Prostate gland (tissue), 2 donors: ENCODE results near the gene MLPH.

Experiments
- POLR2A ChIP-seq: fragments of 450-650 bp; IDR thresholded peaks from one replicate; pipeline ENCODE4 v1.6.1; 2016; ENCODE audit warnings: antibody characterized with exemption, mild to moderate bottlenecking
- TF ChIP-seq, protein P1 (sequence below), 4 experiments: fragments of 200-600 bp in 2 of 4; fragments of 450-650 bp in 2 of 4; sonication (generic) in 2 of 4; IDR thresholded peaks; 1 replicate in 3 of 4; 2 replicates in 1 of 4; pipeline ENCODE4 v1.5.1; 2016 to 2019; ENCODE audit warnings: antibody characterized with exemption in 4 of 4, mild to moderate bottlenecking in 2 of 4, moderate library complexity in 2 of 4

DNA sequence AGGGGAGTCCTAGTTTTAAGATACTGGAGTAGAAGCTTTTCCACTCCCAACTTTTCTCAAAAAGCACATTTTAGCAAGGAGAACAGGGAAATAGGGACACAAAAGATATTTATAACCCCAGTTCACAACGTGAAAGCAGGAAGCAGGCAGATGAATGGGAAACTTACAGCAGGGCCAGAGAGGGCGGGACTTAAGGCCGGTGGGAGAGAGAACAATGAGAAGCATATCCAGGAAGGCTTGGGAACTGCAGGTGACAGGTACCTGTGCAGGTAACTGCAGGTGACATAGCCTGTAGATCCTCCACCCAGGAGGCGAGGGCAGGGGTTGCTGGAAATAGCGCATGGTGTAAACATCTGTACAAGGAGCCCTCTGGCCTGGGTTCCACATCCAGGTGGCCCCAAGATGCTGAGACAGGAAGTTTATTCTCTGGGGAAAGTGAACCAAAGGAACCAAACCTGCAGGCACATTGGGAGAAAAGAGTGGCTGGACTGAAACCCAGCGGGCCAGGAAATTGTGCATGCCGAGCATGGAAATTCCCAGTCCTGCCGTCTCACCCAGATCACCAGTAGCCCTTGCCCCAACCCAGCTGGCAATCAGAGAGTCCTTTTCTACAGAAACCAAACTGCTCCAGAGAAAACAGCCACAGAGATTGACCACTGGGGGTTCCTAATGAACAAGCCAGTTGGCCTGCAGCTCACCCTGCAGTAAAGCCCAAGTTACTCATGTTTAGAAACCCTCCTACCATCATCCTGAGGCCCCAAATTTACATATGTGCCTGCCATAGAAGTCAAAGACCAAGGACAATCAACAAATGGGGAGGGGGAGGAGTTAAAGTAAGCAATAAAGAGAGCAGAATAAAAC is 48.7 kb upstream of the MLPH start:
- TF ChIP-seq, protein P1, sequence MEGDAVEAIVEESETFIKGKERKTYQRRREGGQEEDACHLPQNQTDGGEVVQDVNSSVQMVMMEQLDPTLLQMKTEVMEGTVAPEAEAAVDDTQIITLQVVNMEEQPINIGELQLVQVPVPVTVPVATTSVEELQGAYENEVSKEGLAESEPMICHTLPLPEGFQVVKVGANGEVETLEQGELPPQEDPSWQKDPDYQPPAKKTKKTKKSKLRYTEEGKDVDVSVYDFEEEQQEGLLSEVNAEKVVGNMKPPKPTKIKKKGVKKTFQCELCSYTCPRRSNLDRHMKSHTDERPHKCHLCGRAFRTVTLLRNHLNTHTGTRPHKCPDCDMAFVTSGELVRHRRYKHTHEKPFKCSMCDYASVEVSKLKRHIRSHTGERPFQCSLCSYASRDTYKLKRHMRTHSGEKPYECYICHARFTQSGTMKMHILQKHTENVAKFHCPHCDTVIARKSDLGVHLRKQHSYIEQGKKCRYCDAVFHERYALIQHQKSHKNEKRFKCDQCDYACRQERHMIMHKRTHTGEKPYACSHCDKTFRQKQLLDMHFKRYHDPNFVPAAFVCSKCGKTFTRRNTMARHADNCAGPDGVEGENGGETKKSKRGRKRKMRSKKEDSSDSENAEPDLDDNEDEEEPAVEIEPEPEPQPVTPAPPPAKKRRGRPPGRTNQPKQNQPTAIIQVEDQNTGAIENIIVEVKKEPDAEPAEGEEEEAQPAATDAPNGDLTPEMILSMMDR (IDR thresholded peaks at IDR 0.05): no peak
- no peak for TF ChIP-seq POLR2A
